ENCODE measurements around the gene CNTN4.

DNA sequence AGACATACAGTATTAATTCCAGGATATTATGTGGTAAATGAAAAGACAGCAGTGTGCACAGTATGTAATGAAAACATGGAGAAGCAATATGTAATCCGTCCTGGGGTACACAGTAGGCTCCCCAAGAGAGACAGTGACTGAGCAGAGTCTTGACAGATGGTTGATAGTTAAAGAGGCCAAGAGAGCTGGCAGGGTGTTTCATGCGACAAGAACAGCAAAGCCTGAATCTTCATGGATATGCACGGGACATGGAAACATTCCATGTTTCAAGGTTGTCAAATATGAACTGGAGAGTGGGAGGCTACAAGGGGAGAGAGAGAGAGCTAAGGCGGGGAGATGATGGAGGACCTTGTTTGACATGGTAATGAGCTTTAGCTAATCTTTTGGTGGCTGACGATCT lies 673.1 kb downstream of the CNTN4 start:
- no peak for TF ChIP-seq POLR2A (IDR thresholded peaks at IDR 0.05)
- TF ChIP-seq CTCF (IDR thresholded peaks at IDR 0.05): no peak

Data from body of pancreas (tissue), 4 donors.